ENCODE data around the gene SNAI3.

- TF ChIP-seq POLR2AphosphoS5 (IDR thresholded peaks at IDR 0.05; ENCODE audit: insufficient read depth in 1 of 2, low read depth in 1 of 2) (no peak), CTCF (IDR thresholded peaks at IDR 0.05) (no peak)
Observed at GRCh38 chr16:88735121-88735520, 48.8 kb upstream of the SNAI3 start.
